ENCODE results near the gene ASCC1. TPM values are rescaled to one million over a fixed set of nuclear protein-coding genes. Genes with fewer than 3 reads are reported as not detected.

ASCC1 gene
- total and polyA plus RNA-seq, 2 donors (not counting 3 experiments of a cell fraction or from before 2014, with no cell fraction given): 16.0 to 24.9 TPM

GRCh38 chr10:72116372-72116771, 99.7 kb downstream of the ASCC1 start:
- no peak overlapping the region for H3K27ac ChIP-seq (ENCODE audit: insufficient read depth, low read depth, low read length)
- no peaks in the 10 kb centered on the region for H3K9me1 ChIP-seq (replicated peaks; ENCODE audit: control insufficient read depth, extremely low read depth, insufficient read depth, low read length)
- no peaks in the 10 kb centered on the region for H3K9me3 ChIP-seq (replicated peaks; ENCODE audit: control insufficient read depth, insufficient read depth, low read length)
- no peaks in the 10 kb centered on the region for H3K27me3 ChIP-seq (ENCODE audit: control insufficient read depth in 2 of 2, insufficient read depth in 2 of 2, low read length in 2 of 2)
- no peak for TF ChIP-seq POLR2A (IDR thresholded peaks at IDR 0.05; ENCODE audit: low read depth, low read length)
- TF ChIP-seq CTCF (IDR thresholded peaks at IDR 0.05; ENCODE audit: extremely low read depth in 1 of 2, insufficient read depth in 1 of 2, low read depth in 1 of 2, low read length in 2 of 2): no peak
- TF ChIP-seq GATA2 (IDR thresholded peaks at IDR 0.05; ENCODE audit: insufficient read depth, insufficient read length, low read depth, low read length): no peak
- TF ChIP-seq POLR2AphosphoS5 (IDR thresholded peaks at IDR 0.05; ENCODE audit: insufficient read depth, low read depth, low read length): no peak
- no peak for TF ChIP-seq EZH2 (IDR thresholded peaks at IDR 0.05; ENCODE audit: borderline replicate concordance, low read depth, low read length, severe bottlenecking)
- no peak for TF ChIP-seq MAX (IDR thresholded peaks at IDR 0.05; ENCODE audit: insufficient read depth, insufficient read length)
- TF ChIP-seq JUN (IDR thresholded peaks at IDR 0.05; ENCODE audit: borderline replicate concordance, insufficient read depth, insufficient read length, low read depth): no peak
- TF ChIP-seq MYC (IDR thresholded peaks at IDR 0.05; ENCODE audit: low read depth, low read length): no peak
- TF ChIP-seq FOS (IDR thresholded peaks at IDR 0.05; ENCODE audit: borderline replicate concordance, insufficient read depth, low read length): no peak
- ChIA-PET POLR2A (no interaction called here), CTCF (interaction anchor here (1.2 to 2.4 kb wide), 3 partner anchors 8 to 68 kb away, joined by 3 to 14 read pairs (median 4); no protein-coding TSS in a partner anchor)
- dilution Hi-C loops (cut with MboI; ENCODE audit: extremely low pct_ligation_motif_present, low sequenced_read_pairs) (no loop called here), intact Hi-C loops (cut with micrococcal nuclease) (no loop called here)
- DNase-seq (ENCODE audit: low read depth, low spot score) (no peak), FAIRE-seq (no peak)
- no peaks in the 10 kb centered on the region for H4K20me1 ChIP-seq (replicated peaks; ENCODE audit: control insufficient read depth, extremely low read depth, insufficient read depth, low read length)
- H3K79me2 ChIP-seq (ENCODE audit: control insufficient read depth, insufficient read depth, low read length): no peaks in the 10 kb centered on the region
- no peaks in the 10 kb centered on the region for H3K4me1 ChIP-seq (ENCODE audit: control insufficient read depth, extremely low read depth, insufficient read depth, low read length)
- no peak overlapping the region for H2AFZ ChIP-seq (ENCODE audit: low read depth, low read length)
- no TSS peak for BruUV-seq (replicated peaks)
- no peak overlapping the region for H3K9ac ChIP-seq (replicated peaks; ENCODE audit: extremely low read depth, insufficient read depth, low read length)
- no peaks in the 10 kb centered on the region for H3K36me3 ChIP-seq (ENCODE audit: control insufficient read depth in 2 of 2, extremely low read depth in 1 of 2, insufficient read depth in 2 of 2, low read length in 2 of 2)
- H3K4me2 ChIP-seq (ENCODE audit: insufficient read depth, low read length): no peak overlapping the region
- H3K4me3 ChIP-seq (replicated peaks in 1 of 3; ENCODE audit: insufficient read depth in 1 of 3, low read depth in 1 of 3, low read length in 3 of 3): no peak overlapping the region
